Measurements from ENCODE around the gene ADD2. TPM values are rescaled to one million over a fixed set of nuclear protein-coding genes. Genes with fewer than 3 reads are reported as not detected.

Gene ADD2
- total RNA-seq, 2 experiments from 2014 or later = 4.4 to 6.4 TPM

DNA sequence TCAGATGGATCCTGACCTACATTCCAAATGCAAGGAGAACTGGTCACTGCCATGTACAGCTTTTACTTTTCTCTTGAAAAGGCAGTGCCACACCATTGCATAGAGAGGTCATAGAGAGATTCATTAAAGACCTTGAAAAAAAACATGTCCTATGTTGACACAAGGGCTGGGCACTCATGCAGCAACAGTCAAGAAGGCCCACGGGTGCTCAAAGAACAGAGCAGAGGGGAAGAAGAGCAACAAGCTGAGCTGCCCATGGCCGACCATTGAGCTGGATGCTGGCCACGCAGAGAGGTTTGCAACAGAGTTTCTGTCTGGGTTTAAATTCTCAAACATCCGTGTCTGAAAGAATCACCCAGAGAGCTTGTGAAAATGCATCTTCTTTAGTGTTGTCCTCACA lies 99.1 kb downstream of the ADD2 start:
- no peak overlapping the region for H3K27ac ChIP-seq (ENCODE audit: low read depth in 1 of 2, low read length in 2 of 2)
- ATAC-seq (ENCODE audit: poor library complexity) = no peak
- TF ChIP-seq, protein P1, sequence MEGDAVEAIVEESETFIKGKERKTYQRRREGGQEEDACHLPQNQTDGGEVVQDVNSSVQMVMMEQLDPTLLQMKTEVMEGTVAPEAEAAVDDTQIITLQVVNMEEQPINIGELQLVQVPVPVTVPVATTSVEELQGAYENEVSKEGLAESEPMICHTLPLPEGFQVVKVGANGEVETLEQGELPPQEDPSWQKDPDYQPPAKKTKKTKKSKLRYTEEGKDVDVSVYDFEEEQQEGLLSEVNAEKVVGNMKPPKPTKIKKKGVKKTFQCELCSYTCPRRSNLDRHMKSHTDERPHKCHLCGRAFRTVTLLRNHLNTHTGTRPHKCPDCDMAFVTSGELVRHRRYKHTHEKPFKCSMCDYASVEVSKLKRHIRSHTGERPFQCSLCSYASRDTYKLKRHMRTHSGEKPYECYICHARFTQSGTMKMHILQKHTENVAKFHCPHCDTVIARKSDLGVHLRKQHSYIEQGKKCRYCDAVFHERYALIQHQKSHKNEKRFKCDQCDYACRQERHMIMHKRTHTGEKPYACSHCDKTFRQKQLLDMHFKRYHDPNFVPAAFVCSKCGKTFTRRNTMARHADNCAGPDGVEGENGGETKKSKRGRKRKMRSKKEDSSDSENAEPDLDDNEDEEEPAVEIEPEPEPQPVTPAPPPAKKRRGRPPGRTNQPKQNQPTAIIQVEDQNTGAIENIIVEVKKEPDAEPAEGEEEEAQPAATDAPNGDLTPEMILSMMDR (IDR thresholded peaks at IDR 0.05) = no peak
- Mint-ChIP-seq H3K27ac (peak overlapping the region; percentile 5), H3K36me3 (ENCODE audit: low read depth) (peaks cover 4% of the 10 kb centered on the region), H3K4me3 (no peak overlapping the region), H3K4me1 (ENCODE audit: low read depth) (peaks cover 23% of the 10 kb centered on the region), H3K27me3 (no peaks in the 10 kb centered on the region), H3K9me3 (no peaks in the 10 kb centered on the region)
- H3K9me3 ChIP-seq (ENCODE audit: control insufficient read depth in 1 of 2, insufficient read depth in 1 of 2, low read length in 2 of 2) = no peaks in the 10 kb centered on the region
- POLR2A ChIA-PET = interaction anchor here (0.9 kb wide), 1 partner anchor 28 kb away, joined by 3 read pairs; no protein-coding TSS in a partner anchor
- intact Hi-C loops (cut with DNase I, micrococcal nuclease) = no loop called here
- CTCF ChIA-PET = no interaction called here
- H3K4me3 ChIP-seq (ENCODE audit: low read length) = no peak overlapping the region
- DNase-seq = no peak
- H3K4me1 ChIP-seq (ENCODE audit: insufficient read depth, low read length) = peaks cover 10% of the 10 kb centered on the region
- H3K36me3 ChIP-seq (ENCODE audit: insufficient read depth, low read length) = no peaks in the 10 kb centered on the region
- no peaks in the 10 kb centered on the region for H3K27me3 ChIP-seq (ENCODE audit: control insufficient read depth in 1 of 2, insufficient read depth in 2 of 2, low read length in 2 of 2)

GRCh38 chr2:70668432-70668831 lies 99.6 kb downstream of the ADD2 start:
- CTCF ChIA-PET = no interaction called here
- peak overlapping the region; percentile 5 for H3K27ac Mint-ChIP-seq
- Histone ChIP-seq H3K36me3 (ENCODE audit: insufficient read depth, low read length) (no peaks in the 10 kb centered on the region), H3K27ac (ENCODE audit: low read depth in 1 of 2, low read length in 2 of 2) (no peak overlapping the region), H3K4me3 (ENCODE audit: low read length) (no peak overlapping the region), H3K27me3 (ENCODE audit: control insufficient read depth in 1 of 2, insufficient read depth in 2 of 2, low read length in 2 of 2) (no peaks in the 10 kb centered on the region), H3K9me3 (ENCODE audit: control insufficient read depth in 1 of 2, insufficient read depth in 1 of 2, low read length in 2 of 2) (no peaks in the 10 kb centered on the region), H3K4me1 (ENCODE audit: insufficient read depth, low read length) (peaks cover 14% of the 10 kb centered on the region)
- H3K9me3 Mint-ChIP-seq = no peaks in the 10 kb centered on the region
- POLR2A ChIA-PET = interaction anchor here (0.9 kb wide), 1 partner anchor 29 kb away, joined by 3 read pairs; no protein-coding TSS in a partner anchor
- H3K4me3 Mint-ChIP-seq = no peak overlapping the region
- H3K36me3 Mint-ChIP-seq (ENCODE audit: low read depth) = no peaks in the 10 kb centered on the region
- peaks cover 28% of the 10 kb centered on the region for H3K4me1 Mint-ChIP-seq (ENCODE audit: low read depth)
- H3K27me3 Mint-ChIP-seq = no peaks in the 10 kb centered on the region
- DNase-seq = no peak
- ATAC-seq (ENCODE audit: poor library complexity) = no peak
- TF ChIP-seq, protein P1 (IDR thresholded peaks at IDR 0.05) = no peak
- intact Hi-C loops (cut with DNase I, micrococcal nuclease) = no loop called here

- Histone ChIP-seq H3K27me3 (ENCODE audit: control insufficient read depth in 1 of 2, insufficient read depth in 2 of 2, low read length in 2 of 2) (no peaks in the 10 kb centered on the region), H3K36me3 (ENCODE audit: insufficient read depth, low read length) (no peaks in the 10 kb centered on the region), H3K9me3 (ENCODE audit: control insufficient read depth in 1 of 2, insufficient read depth in 1 of 2, low read length in 2 of 2) (no peaks in the 10 kb centered on the region), H3K4me3 (ENCODE audit: low read length) (no peak overlapping the region), H3K27ac (ENCODE audit: low read depth in 1 of 2, low read length in 2 of 2) (no peak overlapping the region), H3K4me1 (ENCODE audit: insufficient read depth, low read length) (peaks cover 14% of the 10 kb centered on the region)
- ATAC-seq (ENCODE audit: poor library complexity) (peak; percentile 75), DNase-seq (peak in 6 of 14 experiments; percentile 9 to 41 (median 27))
- intact Hi-C loops (cut with DNase I, micrococcal nuclease) = no loop called here
- H3K36me3 Mint-ChIP-seq (ENCODE audit: low read depth) = no peaks in the 10 kb centered on the region
- no peaks in the 10 kb centered on the region for H3K9me3 Mint-ChIP-seq
- ChIA-PET CTCF (no interaction called here), POLR2A (interaction anchor here (1.2 kb wide), 1 partner anchor 9 kb away, joined by 3 read pairs; no protein-coding TSS in a partner anchor)
- H3K27me3 Mint-ChIP-seq = no peaks in the 10 kb centered on the region
- TF ChIP-seq, protein P1 (IDR thresholded peaks at IDR 0.05) = no peak
- H3K4me1 Mint-ChIP-seq (ENCODE audit: low read depth) = peaks cover 32% of the 10 kb centered on the region
- no peak overlapping the region for H3K4me3 Mint-ChIP-seq
- H3K27ac Mint-ChIP-seq = peak overlapping the region; percentile 12
These were observed 103.5 kb downstream of the ADD2 start for GRCh38 chr2:70664525-70664924.

All from CD4-positive, alpha-beta T cell (primary cell).